Measurements from ENCODE around the gene A4GNT.

A4GNT gene

DNA sequence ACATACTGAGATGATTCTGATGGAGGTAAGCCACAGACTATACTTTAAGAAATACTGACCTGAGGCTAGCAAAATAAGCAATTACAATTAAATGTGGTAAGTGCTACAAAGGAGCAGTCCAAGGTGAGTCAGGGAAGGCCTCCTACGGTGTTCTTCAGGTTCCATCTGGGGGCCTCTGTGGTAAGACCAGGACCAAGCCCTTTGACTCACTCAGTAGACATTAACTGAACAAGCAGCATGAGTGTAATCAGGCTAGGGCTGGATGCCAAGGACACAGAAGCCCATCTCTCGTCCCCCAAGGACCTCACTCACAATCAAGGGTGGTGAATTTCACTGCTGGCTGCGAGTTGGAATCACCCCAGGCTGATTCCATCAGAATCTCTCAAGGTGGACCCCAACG is 54.1 kb downstream of the A4GNT start:
- DNase-seq = no peak
